Activated T-cell treated with anti-CD3 and anti-CD28 coated beads for 4 hours (primary cell): ENCODE data around the gene WHAMM.
"Not testable (repeated sequence)": the region's sequence is repeated elsewhere in the genome, so short reads cannot be mapped to it uniquely, and the experiment has no call there.

Experiments used
- DNase-seq: peaks from one replicate; pipeline ENCODE4 v3.0.0-alpha.2; 2020

WHAMM gene, protein sequence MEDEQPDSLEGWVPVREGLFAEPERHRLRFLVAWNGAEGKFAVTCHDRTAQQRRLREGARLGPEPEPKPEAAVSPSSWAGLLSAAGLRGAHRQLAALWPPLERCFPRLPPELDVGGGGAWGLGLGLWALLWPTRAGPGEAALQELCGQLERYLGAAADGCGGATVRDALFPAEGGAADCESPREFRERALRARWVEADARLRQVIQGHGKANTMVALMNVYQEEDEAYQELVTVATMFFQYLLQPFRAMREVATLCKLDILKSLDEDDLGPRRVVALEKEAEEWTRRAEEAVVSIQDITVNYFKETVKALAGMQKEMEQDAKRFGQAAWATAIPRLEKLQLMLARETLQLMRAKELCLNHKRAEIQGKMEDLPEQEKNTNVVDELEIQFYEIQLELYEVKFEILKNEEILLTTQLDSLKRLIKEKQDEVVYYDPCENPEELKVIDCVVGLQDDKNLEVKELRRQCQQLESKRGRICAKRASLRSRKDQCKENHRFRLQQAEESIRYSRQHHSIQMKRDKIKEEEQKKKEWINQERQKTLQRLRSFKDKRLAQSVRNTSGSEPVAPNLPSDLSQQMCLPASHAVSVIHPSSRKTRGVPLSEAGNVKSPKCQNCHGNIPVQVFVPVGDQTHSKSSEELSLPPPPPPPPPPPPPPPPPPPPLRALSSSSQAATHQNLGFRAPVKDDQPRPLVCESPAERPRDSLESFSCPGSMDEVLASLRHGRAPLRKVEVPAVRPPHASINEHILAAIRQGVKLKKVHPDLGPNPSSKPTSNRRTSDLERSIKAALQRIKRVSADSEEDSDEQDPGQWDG

DNA sequence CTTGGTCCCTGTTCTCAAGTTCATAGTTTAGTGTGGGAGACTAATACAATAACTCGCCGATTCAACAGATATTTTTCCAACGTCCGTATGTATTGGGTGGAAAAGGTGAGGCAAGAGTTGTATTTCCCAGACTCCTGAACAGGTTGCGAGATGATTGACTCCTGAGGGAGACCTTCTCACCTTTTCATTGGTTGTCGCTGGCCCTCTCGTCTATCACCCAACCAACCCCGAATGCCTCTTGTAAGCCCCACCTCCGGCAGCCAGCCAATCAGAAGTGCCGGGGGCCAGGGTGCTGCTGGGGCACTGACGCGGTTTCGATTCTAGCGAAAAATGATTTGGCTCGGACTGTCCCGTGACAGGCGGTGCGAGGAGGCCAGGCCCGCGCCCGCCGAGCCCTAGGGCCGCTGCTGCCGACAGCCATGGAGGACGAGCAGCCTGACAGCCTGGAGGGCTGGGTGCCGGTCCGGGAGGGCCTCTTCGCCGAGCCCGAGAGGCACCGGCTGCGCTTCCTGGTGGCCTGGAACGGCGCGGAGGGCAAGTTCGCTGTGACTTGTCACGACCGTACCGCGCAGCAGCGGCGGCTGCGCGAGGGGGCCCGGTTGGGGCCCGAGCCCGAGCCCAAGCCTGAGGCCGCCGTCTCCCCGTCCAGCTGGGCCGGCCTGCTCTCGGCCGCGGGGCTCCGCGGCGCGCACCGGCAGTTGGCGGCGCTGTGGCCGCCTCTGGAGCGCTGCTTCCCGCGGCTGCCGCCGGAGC is at the start of gene WHAMM:
Gene WHAMM (plus strand): TSS at position 321 of the 753 bp plus-strand sequence. CDS start 99 bp downstream, at position 420.
- DNase-seq: peak; percentile 91

DNA sequence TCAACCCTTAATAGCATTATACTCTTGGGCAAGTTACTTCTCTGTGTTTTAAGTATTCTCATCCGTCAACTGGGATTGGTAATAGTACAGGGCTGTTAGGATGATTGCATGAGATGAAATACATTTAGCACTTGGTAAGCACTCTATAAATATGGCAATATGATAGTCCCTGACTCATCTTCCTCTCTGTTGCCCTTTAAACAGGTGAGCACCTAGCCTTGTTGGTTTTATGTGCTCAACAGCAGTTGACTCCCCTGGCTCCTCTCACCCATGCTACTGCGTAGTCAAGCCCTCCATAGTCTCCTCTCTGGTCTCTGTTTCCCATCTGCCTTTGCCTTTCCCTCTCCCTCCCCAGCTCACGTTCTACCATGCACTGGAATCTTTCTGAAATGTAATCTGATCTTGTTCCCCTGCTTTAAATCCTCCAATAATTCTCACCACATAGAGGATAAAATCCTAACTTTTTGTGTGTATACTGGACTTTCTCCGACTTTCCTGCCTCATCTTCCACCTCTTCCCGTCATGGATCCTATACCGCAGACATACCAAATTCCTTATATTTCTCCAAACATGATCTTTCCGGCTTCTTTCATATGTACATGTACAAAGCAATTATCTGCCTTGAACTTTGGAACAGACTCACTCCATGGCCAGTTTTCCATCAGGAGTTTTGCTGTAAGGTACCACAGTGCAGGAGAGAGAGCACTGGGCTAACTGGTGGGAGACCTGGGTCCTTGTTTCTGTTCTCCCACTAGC is 45.9 kb upstream of the WHAMM start:
- DNase-seq: no peak

DNA sequence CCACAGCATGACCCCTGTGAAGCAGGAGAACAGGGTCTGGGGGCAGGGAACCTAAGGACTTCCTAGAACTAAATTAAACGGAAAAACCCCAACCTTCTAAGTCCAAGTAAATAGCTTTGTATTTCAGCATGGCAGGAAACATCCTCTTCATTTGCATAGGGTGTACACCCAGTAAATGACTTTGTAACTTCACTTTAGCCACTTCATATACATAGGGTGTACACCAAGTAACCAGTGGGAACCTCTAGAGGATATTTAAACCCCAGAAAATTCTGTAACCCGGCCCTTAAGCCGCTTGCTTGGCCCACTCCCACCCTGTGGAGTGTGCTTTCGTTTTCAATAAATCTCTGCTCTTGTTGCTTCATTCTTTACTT is 45.3 kb upstream of the WHAMM start:
- no peak for DNase-seq

DNA sequence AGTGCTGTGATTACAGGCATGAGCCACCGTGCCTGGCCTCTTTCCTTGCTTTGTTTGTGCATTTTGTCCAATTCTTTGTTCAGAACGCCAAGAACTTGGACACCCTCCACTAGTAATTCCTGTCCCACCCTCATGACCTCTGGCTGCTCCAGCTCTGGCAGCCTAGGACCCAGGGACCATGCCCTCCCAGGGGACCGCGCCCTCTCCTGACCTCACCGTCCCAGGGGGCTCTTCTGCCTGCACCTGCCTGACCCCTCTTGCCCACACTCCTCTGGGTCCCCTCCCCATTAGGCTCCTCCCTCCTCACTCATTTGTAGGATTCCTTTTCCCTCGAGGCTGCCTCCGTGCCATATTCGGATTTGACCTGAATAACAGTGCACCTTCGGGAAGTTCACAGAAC is 44.7 kb upstream of the WHAMM start:
- DNase-seq: no peak

DNA sequence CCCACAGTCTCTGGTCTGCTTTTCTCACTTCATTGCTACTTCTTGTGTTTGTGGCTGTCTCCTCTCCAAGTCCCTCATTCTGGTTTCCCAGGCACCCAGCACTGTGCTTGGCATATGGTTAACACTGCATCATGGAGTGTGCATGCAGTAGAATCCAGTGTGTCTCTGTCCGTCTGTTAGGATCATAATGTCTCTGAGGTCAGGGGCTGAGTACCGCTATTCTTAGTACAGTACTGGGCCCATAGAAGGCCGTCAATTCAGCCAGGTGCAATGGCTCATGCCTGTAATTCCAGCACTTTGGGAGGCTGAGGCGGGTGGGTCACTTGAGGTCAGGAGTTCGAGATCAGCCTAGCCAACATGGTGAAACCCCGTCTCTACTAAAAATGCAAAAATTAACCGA is 43.2 kb upstream of the WHAMM start:
- DNase-seq: not testable (repeated sequence)

DNA sequence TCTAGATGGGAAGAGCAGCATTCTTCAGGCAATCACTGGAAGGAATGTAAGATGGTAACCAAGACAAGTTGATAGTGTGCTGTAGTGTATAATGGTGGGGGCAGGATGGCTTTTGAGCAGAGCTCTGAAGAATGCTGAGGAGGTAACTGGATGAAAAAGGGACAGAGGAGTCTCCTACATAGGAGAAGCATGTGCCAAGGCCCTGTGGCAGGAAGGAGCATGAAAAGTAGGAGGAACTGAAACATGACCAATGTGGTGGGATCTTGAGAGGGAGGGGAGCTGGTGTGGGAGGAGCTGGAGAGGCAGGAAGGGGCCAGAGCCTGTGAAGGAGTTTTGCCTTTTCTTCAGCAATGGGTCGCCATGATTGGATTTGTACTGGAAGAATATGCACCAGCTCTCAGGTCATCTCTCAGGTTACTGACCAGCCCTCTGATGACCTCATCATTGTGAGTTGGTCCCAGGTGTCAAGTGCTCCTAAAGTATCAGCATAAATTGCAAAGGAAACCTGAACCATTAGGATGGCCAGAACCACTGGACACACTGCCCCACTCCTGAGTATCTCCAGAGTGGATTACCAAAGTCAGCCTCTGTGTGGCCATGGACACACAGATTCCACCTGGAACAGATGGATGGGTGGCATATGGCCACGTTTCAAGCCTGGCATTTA is 42.1 kb upstream of the WHAMM start:
- DNase-seq: no peak

DNA sequence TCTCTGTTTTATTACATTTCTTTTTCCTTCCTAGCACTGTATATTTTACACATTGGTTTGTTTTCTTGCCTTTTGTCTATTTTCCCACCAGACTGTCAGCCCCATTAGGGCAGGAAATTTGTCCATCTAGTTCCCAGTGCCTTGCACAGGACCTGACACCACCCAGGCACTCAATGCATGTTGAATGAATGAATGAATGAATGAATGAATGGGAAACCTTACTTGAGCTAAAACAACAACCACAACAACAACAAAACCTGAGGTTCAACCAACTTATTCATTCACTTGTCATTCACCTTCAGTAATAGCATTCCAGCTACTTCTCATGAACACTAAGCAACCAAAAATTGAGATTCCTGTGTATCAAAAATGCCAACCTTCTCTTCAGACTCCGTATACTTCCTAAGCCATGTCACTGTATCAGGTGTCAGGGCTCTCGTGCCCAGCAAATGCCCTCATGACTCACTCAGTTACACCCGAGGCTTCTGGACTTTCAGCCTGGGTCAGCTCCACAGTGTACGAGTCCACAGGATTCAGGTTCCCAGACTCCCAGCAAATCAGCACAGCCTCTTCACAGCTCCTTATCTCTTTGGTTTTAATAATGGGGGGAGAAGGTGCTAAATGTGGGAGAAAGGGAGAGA is 40.9 kb upstream of the WHAMM start:
- DNase-seq: no peak

DNA sequence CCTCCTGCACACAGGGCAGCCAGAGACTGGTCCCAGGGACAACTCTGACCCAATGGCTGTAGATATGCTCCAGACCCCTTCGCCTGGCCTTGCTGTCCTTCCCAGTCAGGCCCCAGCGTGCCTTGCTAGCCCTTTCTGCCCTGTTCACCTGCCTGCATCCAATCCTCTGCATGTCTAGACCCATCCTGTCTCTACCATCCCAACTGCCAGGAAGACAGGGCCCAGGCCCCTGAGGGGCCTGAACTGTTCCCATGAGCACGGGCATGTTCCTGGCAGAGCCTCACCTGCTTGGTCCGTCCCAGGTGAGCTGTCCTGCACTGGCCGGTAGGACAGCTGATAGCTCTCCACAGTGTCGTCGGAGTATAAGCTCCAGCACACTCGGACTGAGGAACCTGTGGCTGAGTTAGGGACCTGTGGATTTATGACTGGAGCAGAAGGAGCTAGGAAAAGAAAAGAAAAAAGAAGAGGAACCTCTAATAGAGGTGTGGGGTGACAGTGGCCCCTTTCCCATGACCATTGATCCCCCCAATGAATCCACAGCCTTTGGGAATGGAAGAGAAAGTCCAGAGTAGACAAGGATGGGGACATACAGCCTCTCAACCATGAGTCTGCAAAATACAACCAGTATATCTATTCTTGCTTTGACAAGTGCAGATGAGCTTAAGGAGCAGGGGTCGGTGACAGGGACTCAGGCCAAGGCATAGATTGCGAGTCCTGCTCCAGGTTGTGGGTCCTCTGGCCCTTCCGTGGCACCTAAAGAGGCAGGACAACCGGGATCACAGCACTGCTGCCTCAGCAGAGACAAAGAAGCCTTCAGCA is 37.4 kb upstream of the WHAMM start:
- no peak for DNase-seq

DNA sequence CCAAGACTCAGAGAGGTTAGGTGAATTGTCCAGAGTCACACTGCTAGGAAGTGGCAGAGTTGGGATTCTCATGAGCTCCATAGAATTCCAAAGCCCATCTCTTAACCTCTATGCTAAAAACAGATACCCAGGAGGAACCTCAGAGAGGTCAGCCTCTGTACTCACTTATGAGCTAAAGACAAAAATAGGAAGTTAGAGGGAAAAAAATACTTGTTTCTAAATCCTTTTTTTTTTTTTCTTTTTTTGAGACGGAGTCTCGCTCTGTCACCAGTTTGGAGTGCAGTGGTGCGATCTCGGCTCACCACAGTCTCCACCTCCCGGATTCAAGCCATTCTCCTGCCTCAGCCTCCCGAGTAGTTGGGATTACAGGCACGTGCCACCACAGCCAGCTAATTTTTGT is 34.9 kb upstream of the WHAMM start:
- no peak for DNase-seq

DNA sequence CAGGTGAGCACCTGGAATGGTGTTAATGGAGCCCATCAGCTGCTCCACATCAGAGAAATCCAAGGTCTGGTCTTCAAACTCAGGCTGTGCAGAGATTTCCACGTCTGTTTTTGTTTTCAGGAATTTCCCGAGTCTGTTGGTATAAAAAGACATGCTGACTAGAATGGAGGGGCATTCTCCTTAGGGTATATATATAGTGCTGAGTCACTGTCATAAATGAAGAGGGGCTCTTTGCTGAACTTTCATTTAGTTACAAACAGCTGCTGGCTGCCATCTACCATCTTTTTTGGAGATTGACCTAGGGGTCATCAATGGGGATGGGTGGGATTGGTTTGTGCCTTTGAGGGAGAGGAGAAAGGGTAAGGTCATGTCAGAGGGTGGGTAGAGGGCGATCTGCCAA is 30.7 kb upstream of the WHAMM start:
- no peak for DNase-seq

DNA sequence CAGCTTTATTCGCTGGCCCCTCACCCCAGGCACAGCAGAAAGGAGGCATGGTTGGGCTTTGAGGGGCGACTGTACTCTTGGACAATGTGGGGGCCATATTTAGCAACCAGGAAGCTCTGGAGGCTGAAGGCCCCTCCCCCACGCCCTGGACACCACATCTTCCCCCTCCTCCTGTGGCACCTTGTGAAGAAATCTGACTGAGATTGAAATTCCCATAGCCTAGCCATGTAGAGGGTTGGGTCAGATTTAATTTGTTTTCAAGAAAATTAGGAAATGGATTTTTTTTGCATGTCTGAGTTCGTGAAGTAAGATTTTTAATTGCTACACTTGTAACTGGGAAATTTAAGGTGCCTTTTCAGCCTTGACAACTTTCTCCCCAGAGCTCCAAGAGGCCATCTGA is 28.1 kb upstream of the WHAMM start:
- no peak for DNase-seq

DNA sequence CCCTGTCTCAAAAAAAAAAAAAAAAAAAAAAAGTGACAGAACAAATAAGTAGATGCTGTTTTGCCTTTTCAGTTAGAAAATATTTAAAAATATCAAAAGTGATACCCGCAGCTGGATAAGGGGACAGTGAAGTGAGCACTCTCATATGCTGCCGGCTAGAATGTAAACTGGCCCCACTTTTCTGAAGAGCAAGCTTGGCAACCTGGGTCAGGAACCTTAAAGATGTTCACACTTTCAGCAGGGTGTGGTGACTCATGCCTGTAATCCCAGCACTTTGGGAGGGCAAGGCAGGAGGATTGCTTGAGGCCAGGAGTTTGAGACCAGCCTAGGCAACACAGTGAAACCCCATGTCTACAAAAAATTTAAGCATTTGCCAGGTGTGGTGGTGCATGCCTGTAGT is 20.9 kb upstream of the WHAMM start:
- DNase-seq: no peak

DNA sequence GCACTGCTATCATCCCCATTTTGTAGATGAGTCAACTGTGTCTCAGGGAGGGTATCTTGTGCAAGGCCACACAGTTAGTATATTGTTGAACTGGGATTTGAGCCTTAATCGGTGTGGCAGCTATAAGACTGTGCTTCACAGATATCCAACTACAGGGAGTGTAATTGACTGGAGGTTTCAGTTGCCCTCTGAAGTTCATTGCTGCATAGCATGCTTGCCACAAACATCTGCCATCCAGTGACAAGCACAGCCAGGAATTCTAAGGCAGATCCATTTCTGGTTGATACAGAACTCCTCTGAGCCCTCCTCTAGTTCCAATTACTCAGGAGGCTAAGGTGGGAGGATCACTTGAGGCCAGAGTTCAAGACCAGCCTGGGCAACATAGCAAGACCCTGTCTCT is 19.9 kb upstream of the WHAMM start:
- DNase-seq: no peak

DNA sequence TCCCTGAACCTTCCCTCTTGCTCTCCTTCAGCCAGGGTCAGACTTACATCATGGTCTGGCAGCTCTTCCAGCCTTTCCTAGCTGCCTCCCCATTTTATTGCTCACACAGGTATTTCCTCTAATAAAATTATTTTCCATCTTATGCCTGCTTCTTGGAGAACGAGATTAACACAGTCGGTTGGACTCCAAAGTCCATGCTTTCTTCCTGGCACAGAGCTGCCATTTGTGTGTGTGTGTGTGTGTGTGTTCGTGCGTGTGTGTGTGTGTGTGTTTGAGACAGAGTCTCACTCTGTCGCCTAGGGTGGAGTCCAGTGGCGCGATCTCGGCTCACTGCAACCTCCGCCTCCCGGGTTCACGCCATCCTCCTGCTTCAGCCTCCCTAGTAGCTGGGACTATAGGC is 19.1 kb upstream of the WHAMM start:
- DNase-seq: no peak

DNA sequence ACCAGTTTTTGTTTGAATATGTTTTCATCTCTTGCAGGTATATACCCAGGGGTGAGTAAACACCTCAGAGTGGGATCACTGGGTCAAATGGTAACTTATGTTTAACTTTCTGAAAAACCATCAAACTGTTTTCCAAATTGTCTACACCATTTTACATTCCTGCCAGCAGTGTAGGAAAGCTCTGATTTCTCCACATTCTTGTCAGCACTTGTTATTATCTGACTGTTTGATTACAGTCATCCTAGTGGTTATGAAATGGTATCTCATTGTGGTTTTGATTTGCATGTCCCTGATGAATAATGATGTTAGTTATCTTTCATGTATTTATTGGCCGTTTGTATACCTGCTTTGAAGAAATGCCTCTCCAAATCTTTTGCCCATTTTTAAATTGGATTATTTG is 17.4 kb upstream of the WHAMM start:
- no peak for DNase-seq

DNA sequence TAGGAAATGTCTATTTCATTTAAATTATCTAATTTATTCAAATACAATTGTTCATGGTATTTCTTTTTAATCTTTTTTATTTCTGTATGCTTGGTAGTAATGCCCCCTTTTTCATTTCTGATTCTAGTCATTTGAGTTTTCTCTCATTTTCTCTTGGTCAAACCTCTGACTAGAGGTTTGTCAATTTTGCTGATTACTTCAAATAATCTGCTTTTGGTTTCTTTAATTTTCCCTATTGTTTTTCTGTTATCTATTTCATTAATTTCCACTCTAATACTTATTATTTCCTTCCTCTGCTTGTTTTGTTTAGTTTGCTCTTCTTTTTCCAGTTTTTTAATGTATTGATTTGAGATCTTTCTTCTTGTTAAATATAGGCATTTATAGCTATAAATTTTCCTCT is 15.7 kb upstream of the WHAMM start:
- DNase-seq: no peak

DNA sequence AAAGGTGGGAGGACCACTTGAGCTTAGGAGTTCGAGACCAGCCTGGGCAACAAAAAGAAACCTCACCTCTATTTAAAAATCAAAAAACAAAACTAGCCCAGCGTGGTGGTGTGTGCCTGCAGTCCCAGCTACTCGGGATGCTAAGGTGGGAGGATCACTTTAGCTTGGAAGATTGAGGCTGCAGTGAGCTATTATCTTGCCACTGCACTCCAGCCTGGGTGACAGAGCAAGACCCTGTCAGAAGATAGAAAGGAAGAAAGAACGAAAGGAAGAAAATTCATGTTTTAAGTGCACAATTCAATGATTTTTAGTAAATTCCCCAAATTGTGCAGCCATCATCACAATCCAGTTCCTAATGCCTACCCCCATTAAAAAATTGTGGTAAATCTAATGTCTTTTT is 11.3 kb upstream of the WHAMM start:
- DNase-seq: no peak

DNA sequence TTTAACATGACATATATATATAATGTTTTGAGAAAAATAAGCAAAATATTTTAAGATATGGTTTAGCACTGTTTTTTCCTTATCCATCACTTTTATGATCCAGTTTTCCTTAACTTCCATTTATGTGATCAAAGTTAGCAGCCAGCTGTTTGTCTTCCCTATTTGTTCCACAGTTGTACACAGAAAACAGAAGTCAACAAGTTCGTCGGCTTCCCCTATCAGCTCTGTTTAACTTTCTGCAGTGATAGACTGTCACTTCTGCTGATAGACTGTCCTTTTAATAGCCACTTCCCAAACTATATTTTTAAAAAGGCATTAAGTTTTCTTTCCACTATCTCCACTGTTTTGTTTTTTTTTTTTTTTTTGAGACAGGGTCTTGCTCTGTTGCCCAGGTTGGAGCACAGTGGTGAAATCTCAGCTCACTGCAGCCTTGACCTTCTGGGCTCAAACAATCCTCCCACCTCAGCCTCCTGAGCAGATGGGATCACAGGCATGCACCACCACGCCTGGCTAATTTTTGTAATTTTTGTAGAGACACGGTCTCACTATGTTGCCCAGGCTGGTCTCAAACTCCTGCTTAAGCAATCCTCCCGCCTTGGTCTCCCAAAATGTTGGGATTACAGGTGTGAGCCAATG is 10.8 kb upstream of the WHAMM start:
- no peak for DNase-seq

DNA sequence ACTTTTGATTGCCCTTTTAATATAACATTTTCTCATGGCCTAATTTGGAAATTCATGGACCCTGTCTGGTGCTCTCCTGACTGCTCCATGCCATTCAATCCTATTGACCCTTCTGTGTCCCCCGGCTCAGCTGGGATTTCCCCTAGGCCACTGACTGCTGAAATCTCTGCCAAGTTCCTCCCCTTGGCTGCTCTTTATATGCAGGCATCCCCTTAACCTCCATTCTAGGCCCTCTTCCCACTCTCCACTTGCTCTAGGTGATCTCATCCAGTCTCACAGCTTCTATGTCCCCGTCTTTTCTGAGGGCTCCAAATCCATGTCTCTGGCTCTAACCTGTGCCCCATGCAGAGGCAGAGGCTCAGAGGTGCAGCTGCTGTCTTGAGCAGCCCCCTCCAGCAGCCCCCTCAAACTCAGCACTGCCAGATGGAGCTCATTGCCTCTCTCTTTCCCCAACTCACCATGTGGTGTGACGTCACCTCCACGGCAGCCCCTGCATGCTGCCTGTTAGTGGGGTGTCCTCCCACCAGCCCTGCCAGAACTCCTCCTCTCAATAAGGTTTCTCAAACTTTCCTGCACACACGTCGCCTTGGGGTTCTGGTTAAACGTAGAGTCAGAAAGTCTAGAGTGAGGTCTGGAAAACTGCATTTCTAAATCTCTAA is 10.1 kb upstream of the WHAMM start:
- no peak for DNase-seq

DNA sequence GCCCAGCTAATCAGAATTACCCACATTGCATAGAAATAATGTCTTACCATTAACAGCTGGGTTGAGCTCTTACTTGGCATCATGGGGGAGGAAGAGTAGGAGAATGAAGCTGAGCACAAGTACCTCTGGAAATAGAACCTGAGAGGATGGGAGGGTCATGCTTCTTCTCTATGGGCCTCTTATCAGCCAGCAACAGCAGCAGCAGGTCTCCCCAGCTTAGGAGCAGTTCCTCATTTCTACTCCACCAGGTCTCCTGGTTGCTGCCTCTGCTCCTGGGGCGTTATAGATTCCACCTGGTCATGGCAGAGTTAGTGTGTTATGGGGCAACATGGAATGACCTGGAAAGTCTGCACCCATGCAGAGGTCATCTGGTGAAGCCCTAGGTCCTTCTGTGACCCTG is 6.9 kb upstream of the WHAMM start:
- DNase-seq: no peak
